RCC 7860 (cell line): ENCODE measurements around the gene COA1.
"Not testable (repeated sequence)": the region's sequence is repeated elsewhere in the genome, so short reads cannot be mapped to it uniquely, and the experiment has no call there.

Experiments used
- DNase-seq: peaks from one replicate; pipeline ENCODE4 v3.0.0-alpha.2; 2015; ENCODE audit warnings: low spot score
- FAIRE-seq: peaks from 2 replicates; lab custom pipeline; 2012; peaks lifted over from hg19 to GRCh38; lab: Jason Lieb, UNC

COA1 gene

DNA sequence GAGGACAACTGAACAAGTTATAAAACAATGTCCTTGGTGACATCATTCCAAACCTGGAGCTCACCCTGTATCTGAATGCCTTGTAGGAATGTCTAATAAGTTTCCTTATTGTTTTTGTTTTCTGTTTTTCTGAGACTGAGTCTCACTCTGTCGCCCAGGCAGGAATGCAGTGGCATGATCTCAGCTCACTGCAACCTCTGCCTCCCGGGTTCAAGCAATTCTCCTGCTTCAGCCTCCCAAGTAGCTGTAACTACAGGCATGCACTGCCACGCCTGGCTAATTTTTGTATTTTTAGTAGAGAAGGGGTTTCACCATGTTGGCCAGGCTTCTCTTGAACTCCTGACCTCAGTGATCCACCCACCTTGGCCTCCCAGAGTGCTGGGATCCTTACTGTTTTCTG, 2.2 kb upstream of the COA1 start:
- DNase-seq, FAIRE-seq: not testable (repeated sequence)

DNA sequence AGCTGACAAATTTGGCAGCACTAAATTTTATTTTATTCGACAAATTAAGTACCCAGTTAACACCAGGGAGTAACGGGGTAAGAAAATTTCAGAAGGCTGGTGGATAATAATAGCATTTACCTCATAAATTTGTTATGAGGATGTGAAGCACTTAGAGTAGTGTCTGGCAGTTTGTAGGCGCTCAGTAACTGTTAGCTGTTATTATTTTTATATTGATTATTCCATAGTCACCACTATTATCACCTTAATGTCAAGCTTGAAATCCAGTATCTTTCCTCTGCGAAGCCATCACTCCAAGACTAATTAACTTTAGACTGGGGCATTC, 563 bp upstream of the COA1 start:
- no peak for FAIRE-seq

DNA sequence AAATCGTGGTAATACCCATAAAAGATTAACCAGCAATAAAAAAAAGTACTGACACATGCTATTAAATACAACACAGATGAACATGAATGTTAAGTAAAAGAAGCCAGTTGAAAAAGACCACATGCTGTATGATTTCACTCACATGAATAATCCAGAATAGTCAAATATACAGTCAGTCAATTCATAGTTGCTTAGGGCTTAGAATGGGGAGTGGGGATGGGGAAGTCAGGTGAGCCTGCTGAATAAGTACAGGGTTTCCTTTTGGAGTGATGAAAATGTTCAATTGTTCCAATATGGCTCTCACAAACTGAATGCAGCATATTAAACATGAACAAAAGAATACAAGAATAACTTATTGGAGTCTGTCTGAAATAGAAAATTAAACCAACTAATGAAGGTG, 1.8 kb downstream of the COA1 start:
- no peak for FAIRE-seq
- no peak for DNase-seq

More for the DNA sequence above, 563 bp upstream of the COA1 start:
- no peak for DNase-seq

DNA sequence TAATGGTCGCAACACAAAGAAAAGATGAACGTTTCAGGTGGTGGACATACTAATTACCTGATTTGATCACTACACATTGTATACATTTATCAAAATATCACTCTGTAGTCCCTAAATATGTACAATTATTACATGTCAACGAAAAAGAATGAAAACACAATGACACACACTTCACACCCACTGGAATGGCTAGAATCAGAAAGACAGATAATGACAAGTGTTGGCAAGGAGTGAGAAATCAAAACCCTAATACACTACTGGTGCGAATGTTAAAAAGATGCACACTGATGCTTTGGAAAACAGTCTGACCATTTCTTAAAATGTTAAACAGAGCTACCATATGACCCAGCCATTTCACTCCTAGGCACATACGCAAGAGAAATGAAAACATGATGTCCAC, 2.3 kb downstream of the COA1 start:
- FAIRE-seq: no peak

DNA sequence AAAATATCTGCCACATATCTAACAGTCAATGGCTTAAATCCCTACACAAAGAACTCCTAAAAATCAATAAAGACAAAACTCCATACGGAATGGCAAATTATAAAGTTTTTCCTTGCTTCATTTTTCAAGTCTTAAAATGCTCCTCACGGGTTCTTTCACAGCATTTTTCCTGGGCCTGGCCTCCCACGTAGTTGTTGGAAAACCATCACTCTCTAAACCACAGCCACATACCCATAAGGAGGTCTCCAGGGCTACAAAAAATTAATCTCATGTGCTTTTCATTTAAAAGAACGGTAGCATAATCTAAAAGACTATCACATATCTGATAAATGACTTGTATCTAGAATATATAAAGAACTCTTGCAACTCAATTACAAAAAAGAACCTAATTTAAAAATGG, 2.9 kb downstream of the COA1 start:
- DNase-seq (no peak), FAIRE-seq (no peak)

More for the DNA sequence above, 2.3 kb downstream of the COA1 start:
- no peak for DNase-seq

DNA sequence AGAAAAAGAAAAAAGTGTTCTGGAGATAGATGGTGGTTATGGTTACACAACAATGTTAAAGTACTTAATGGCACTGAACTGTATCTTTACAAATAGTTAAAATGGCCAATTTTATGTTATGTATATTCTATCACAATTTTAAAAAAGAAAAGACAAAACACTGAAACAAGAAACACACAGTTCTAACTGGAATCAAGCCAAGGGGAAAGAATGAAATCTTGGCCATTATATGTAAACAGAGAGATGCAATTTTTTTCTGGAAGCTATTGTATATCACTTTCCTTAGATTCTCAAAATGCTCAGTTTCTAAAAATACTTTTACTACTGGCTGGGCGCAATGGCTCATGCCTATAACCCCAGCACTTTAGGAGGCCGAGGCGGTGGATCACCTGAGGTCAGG, 4.1 kb downstream of the COA1 start:
- FAIRE-seq (no peak), DNase-seq (no peak)

DNA sequence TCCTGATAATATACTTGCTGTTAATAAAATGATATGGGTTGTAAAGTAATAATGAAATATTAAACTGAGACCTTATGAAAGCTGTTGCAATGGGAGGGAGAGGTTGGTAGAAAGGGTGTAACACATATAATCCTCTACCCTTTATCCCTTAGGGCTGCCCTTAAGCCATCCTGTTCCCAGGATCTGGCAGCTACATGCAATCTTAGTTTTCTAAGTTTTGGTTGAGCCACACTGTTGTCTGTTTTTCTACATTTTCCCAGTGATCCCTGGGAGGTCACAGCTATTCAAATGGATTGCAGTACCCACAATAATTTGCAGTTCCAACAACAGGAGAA, 6.3 kb downstream of the COA1 start:
- FAIRE-seq (no peak), DNase-seq (no peak)

DNA sequence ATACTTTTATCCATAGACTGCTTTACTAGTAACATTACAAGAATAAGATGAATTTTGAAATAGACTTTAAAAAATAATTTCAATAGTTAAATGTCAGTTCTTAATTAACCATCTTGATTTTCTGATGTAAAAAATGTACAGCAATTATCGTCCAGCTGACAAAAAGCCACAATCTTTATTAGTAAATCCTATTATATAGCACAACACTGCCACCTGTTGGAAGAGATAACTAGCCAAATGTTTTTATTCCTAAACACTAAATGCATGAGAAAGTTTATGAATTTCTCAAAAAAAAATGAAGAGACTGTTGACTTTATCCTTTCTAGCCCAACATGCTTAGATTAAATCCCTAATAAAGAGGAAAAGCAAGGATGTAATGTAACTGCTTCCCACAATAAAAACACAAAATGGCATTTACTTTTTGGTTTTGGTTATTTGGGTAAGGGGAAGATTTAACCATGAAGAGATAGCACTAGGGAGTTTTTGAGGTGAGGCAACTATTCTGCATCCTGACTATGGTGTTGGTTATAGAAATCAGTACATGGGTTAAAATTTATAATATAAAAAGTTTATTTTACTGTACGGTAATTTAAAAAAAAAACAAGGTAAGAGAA, 8.0 kb downstream of the COA1 start:
- DNase-seq: no peak
- FAIRE-seq: peak; percentile 85

DNA sequence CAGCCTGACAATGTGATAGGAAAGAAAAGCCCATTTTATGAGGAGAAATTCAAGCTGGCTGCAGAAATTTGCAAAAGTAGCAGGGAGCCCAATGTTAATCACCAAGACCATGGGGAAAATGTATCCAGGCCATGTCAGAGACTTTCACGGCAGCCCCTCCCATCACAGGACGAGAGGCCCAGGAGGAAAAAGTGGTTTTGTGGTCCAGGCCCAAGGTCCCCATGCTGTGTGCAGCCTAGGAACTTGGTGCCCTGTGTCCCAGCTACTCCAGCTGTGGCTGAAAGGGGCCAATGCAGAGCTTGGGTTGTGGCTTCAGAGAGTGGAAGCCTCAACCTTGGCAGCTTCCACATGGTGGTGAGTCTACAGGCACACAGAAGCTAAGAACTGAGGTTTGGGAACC, 12.7 kb downstream of the COA1 start:
- FAIRE-seq: no peak
- DNase-seq: no peak

DNA sequence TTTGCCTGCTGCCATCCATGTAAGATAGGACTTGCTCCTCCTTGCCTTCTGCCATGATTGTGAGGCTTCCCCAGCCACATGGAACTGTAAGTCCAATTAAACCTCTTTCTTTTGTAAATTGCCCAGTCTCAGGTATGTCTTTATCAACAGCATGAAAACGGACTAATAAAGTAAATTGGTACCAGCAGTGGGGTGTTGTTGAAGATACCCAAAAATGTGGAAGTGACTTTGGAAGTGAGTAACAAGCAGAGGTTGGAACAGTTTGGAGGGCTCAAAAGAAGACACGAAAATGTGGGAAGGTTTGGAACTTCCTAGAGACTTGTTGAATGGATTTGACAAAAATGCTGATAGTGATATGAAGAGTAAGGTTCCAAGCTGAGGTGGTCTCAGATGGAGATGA, 13.4 kb downstream of the COA1 start:
- not testable (repeated sequence) for DNase-seq, FAIRE-seq

DNA sequence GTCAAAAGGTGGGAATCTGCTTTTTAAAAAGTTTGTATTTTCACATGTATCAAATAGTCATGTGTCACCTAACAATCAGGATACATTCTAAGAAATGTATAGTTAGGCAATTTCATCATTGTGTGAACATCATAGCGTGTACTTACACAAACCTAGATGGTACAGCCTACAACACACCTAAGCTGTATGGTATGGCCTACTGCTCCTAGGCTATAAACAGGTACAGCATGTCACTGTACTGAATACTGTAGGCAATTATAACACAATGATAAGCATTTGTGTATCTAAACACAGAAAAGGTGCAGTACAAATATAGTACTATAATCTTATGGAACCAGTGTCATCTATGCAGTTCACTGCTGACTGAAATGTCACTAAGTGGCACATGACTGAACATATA, 17.8 kb downstream of the COA1 start:
- DNase-seq: no peak
- no peak for FAIRE-seq

DNA sequence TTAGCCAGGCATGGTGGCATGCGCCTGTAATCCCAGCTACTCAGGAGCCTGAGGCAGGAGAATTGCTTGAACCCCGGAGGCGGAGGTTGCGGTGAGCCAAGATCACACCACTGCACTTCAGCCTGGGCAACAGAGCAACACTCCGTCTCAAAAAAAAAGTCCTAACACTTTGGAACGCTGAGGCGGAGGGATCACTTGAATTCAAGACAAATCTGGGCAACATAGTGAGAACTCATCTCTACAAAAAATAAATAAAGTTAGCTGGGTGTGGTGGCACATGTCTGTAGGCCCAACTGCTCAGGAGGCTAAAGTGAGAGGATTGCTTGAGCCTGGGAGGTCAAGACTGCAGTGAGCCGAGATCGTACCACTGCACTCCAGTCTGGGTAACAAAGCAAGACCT, 21.3 kb downstream of the COA1 start:
- not testable (repeated sequence) for FAIRE-seq, DNase-seq

DNA sequence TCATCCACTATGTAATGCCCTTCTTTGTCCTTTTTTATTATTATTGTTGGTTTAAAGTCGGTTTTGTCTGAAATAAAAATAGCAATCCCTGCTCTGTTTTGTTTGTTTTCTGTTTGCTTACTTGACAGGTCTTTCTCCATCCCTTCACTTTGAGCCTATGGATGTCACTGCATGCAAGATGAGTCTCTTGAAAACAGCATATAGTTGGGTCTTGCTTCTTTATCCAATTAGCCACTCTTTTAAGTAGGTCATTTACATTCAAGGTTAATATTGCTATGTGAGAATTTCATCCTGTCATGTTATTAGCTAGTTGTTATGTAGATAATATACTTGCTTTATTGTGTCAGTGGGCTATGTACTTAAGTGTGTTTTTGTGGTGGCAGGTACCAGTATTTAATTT, 25.8 kb downstream of the COA1 start:
- no peak for FAIRE-seq
- DNase-seq: no peak

DNA sequence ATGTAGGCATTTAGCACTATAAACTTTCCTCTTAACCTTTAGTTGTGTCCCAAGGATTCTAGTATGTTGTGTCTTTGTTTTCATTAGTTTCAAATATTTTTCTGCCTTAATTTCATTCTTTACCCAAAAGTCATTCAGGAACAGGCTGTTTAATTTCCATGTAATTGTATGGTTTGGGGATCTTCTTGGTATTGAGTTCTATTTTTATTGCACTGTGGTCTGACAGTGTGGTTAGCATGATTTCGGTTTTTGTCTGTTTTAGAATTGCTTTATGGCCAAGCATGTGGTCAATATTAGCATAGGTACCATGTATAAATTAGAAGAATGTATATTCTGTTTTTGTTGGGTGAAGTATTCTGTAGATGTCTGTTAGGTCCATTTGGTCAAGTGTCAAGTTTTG, 26.3 kb downstream of the COA1 start:
- DNase-seq: no peak
- no peak for FAIRE-seq

DNA sequence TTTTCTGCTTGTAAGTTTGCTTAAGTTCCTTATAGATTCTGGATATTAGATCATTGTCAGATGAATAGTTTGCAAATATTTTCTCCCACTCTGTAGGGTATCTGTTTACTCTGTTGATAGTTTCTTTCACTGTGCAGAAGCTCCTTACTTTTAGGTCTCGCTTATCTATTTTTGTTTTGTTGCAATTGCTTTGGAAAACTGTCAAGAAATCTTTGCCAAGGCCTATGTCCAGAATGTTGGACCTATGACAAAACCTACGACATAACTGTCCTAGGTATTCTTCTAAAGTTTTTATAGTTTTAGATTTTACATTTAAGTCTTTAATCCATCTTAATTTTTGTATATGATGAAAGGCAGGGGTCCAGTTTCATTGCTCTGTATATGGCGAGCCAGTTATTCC, 27.4 kb downstream of the COA1 start:
- no peak for FAIRE-seq

DNA sequence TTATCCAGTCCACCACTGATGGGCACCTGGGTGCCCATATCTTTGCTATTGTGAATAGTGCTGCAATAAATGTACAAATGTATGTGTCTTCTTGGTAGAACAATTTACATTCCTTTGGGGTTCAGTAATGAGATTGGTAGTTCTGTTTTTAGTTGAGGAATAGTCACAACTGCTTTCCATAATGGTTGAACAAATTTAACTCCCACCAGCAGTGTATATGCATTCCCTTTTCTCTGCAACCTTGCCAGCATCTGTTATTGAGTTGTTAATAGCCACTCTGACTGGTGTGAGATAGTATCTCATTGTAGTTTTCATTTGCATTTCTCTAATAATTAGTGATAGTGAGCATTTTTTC, 27.8 kb downstream of the COA1 start:
- DNase-seq (no peak), FAIRE-seq (no peak)

More for the DNA sequence above, 27.4 kb downstream of the COA1 start:
- DNase-seq: no peak

DNA sequence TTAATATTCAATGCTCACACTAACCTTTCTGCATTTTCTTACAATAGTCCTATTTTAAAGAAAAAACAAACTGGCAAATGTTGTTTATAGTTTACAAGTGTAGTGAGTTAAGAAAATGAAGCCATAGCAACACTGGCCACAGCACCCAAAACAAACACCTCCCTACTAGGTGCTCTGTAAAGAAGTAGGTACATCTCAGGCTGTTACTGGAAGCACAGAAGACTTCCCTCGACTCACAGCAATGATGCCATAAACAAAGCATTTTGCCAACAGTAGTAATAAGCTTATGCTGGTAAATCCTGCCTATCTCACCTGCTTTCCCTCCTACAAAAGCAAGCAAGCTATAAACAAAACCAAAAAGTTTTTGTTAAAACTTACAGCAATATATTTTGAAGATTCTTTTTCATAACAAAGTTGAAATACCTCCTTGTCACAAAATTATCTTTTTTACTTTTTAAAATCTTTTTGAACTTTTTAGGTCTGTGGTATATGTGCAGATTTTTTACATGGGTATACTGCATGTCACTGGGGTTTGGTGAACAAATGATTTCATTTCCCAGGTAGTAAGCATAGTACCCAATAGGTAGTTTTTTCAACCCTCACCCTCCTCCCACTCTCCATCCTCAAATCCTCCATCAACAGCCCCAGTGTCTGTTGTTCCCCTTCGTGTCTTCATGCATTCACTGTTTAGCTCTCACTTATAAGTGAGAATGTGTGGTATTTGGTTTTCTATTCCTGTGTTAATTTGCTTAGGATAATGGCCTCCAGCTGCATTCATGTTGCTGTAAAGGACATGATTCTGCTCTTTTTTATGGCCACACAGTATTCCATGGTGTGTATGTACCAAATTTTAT, 28.4 kb downstream of the COA1 start:
- no peak for FAIRE-seq
- no peak for DNase-seq

DNA sequence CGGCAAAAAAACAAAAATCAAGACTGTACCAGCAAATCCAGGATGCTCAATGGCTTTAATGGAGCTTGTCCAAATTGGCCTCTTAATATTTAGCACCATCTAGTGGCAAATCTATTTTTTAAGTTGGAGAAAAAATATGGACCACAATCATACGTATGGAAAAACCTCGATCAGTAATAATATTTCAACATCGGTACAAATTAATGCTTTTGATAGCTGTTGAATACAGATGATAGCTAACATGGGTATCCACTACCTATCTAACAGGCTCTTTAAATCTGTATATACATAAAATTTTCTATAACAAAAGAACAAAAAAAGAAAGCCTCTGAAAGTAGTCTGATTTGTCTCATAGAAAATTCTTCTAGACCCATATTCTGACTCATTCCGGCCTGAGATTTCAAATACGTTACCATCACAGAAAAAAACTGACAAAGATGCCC, 29.2 kb downstream of the COA1 start:
- DNase-seq (peak; percentile 57), FAIRE-seq (peak; percentile 86)

DNA sequence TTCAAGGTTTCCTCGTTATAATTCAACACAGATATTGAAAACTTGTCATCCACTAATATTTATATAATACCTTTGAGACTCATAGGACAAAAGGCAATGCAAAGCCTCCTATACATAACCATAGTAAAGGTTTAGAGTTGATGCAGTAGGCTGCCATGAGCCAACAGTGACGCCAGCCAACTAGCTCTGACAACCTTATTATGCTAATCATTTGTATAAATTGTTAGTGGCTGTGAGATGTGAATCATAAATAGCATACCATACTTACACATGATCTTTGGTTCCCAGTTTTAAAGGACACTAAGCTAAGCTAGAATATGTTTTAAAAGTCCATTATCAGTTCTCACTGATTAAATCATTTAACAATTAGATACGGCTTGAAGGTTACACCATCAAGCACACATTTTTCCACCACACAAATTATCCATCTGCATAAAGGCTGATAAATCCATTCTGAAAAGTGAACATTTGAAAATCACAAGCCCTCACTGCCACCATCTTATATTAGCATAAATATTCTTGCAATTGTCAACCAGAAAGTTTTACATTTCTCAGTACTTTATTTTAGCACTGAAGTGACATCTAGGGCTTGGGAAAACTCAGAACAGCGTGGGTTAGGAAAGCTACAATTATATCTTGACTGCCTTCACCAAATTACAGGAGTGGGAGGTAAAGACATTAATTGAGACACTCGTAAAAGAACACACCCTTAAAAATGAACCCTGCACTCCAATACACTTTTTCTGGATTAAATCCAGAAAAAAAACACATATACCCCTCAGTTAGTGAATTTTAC, 30.7 kb downstream of the COA1 start:
- FAIRE-seq (no peak), DNase-seq (no peak)

DNA sequence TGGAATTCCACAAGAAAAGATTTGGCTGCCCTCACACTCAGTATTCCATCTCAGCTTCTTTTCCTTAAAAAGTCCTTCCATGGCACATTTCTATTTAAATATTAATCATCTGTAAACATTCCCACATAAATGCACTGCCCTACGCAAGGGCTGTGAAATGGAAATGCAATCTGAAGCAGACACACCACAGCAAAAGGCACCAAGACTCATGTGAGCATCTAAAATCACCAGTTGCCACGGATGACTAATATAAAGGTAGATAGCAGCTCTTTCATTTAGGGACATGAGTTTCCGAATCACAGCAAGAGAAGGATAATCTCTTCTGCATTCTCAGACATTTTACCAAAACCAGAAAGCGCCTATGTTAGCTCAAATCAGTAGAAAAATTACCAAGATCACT, 31.6 kb downstream of the COA1 start:
- FAIRE-seq: peak; percentile 62
- DNase-seq: peak; percentile 30

DNA sequence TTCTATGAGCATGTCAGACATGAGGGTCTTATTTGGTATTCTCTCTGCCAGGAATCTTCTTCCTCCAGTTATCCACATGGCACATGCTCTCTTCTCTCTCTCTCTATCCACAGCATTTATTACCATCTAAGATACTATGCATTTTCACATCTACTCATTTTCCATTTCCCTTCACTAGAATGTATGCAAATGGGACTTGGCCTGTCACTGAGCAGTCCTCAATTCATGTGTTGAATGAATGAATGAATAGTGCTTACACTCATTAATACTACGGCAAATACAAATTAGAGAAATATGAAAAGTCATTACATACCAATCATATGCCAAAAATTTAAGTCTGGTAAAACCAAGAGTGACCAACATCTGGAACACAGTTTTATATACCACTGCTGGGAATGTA, 34.0 kb downstream of the COA1 start:
- FAIRE-seq: no peak
- DNase-seq: no peak

DNA sequence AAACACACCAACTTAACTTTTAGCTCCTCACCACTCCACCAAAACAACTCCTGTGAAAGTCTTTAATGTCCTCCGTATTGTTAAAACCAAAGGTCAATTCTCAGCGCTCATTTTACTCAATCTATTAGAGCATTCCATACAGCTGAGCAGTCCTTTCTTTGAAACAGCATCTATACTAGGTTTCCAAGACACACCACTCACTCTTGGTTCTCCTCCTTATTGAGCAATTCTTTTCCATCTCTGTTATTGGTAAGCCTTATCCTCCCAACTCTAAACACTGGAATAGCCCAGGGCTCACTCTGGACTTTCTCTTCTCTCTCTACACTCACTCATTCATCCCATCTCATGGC, 34.9 kb downstream of the COA1 start:
- peak; percentile 41 for DNase-seq

More for the DNA sequence above, 34.9 kb downstream of the COA1 start:
- FAIRE-seq: no peak
